K562 (cell line): Measurements from ENCODE around the gene KRTAP10-8. TPM values are rescaled to one million over a fixed set of nuclear protein-coding genes. Genes with fewer than 3 reads are reported as not detected.

Experiments used
- ATAC-seq: fragments of 200-7000 bp; cut with Tn5 transposase; 3 replicates; pipeline ENCODE4 v1.9.1; 2020; ENCODE audit warnings: moderate library complexity
- BruUV-seq: library from RNA; stranded (reverse); fragments of 400-500 nt; replicated peaks from 2 replicates; lab custom pipeline; 2021; lab: Mats Ljungman, UMichigan
- CTCF ChIA-PET: fragments of 300-600 bp; formaldehyde crosslinking; extraction: SDS; loops from one replicate; lab custom pipeline; 2021; ENCODE audit warnings: low intra/inter-chr PET ratio; lab: Yijun Ruan, JAX
- POLR2A ChIA-PET: fragments of 300-600, 350-650 bp; sonication (Branson Sonifier 250); formaldehyde crosslinking; extraction: SDS; loops from one replicate; lab custom pipeline; 2021; ENCODE audit warnings: antibody characterized with exemption, inconsistent platforms; lab: Yijun Ruan, JAX
- DNase-seq, 4 experiments: peaks; one replicate each; pipeline versions ENCODE4 v3.0.0 to v3.0.0-alpha.2; 2011 to 2018; ENCODE audit warnings: low spot score in 3 of 4, mixed read lengths in 3 of 4; ENCODE audit errors: extremely low read depth in 1 of 4
- FAIRE-seq: peaks from 2 replicates; lab custom pipeline; 2011; peaks lifted over from hg19 to GRCh38; lab: Jason Lieb, UNC
- H2AFZ ChIP-seq: 2 replicates; pipeline ENCODE4 v1.6.0; 2011; ENCODE audit warnings: low read depth, low read length, control low read depth, inconsistent platforms
- H3K27ac ChIP-seq: fragments of 200-600 bp; 3 replicates; pipeline ENCODE4 v1.8.0; 2011; ENCODE audit warnings: low read depth, mild to moderate bottlenecking, control low read depth, inconsistent platforms, low read length, moderate library complexity, mixed read lengths; ENCODE audit errors: extremely low read depth
- H3K27me3 ChIP-seq, 2 experiments: fragments of 300-600 bp in 1 of 2; 2 replicates in 1 of 2; 3 replicates in 1 of 2; pipeline versions ENCODE4 v1.6.0 to v1.8.0; 2011; ENCODE audit warnings: inconsistent platforms in 2 of 2, low read length in 2 of 2, mild to moderate bottlenecking in 1 of 2, mixed read lengths in 1 of 2, moderate library complexity in 1 of 2; ENCODE audit not compliant: control insufficient read depth in 2 of 2, insufficient read depth in 2 of 2
- H3K36me3 ChIP-seq: fragments of 300-600 bp; 3 replicates; pipeline ENCODE4 v1.8.0; 2011; ENCODE audit warnings: mild to moderate bottlenecking, low read length, inconsistent platforms; ENCODE audit not compliant: control insufficient read depth, insufficient read depth
- H3K4me1 ChIP-seq, 2 experiments: fragments of 200-600 bp in 1 of 2; replicated peaks in 1 of 2; 2 replicates in 1 of 2; 3 replicates in 1 of 2; pipeline versions ENCODE4 v1.5.1 to v1.8.0; 2011; ENCODE audit warnings: inconsistent platforms in 2 of 2, low read length in 2 of 2, mild to moderate bottlenecking in 1 of 2, mixed read lengths in 1 of 2, moderate library complexity in 1 of 2; ENCODE audit not compliant: control insufficient read depth in 2 of 2, insufficient read depth in 2 of 2
- H3K4me2 ChIP-seq: 2 replicates; pipeline ENCODE4 v1.6.1; 2011; ENCODE audit warnings: low read length, control low read depth, inconsistent platforms, mixed read lengths; ENCODE audit not compliant: insufficient read depth
- H3K4me3 ChIP-seq: fragments of 200-600 bp; sonication (generic), shearing (Covaris generic); 2 replicates; pipeline ENCODE4 v1.5.1; 2016; ENCODE audit warnings: control low read depth, inconsistent platforms
- H3K79me2 ChIP-seq: fragments of 200-600 bp; 3 replicates; pipeline ENCODE4 v1.8.0; 2011; ENCODE audit warnings: low read length, inconsistent platforms; ENCODE audit not compliant: control insufficient read depth, insufficient read depth
- H3K9ac ChIP-seq, 2 experiments: 2 replicates each; pipeline versions ENCODE4 v1.6.0 to v1.6.1; 2011; ENCODE audit warnings: low read depth in 2 of 2, low read length in 2 of 2, control low read depth in 1 of 2, inconsistent platforms in 1 of 2, mild to moderate bottlenecking in 1 of 2, mixed read lengths in 1 of 2; ENCODE audit not compliant: insufficient read depth in 1 of 2
- H3K9me1 ChIP-seq: one replicate; pipeline ENCODE4 v1.6.0; 2011; ENCODE audit warnings: inconsistent platforms, mild to moderate bottlenecking, low read length, moderate library complexity; ENCODE audit not compliant: control insufficient read depth, insufficient read depth
- H3K9me3 ChIP-seq: replicated peaks from 2 replicates; pipeline ENCODE4 v1.5.1; 2011; ENCODE audit warnings: low read depth, low read length, inconsistent platforms; ENCODE audit not compliant: control insufficient read depth, insufficient read depth
- H4K20me1 ChIP-seq: replicated peaks from 2 replicates; pipeline ENCODE4 v1.6.1; 2011; ENCODE audit warnings: low read length, inconsistent platforms, mixed read lengths; ENCODE audit not compliant: control insufficient read depth, insufficient read depth
- BACH1 ChIP-seq: fragments of 200-800 bp; sonication (Bioruptor generic); IDR thresholded peaks from 2 replicates; pipeline ENCODE4 v1.6.1; 2016; ENCODE audit warnings: missing genetic modification characterization, missing compliant biosample characterization
- CBX3 ChIP-seq, 2 experiments: IDR thresholded peaks; 1 replicate in 1 of 2; 2 replicates in 1 of 2; pipeline ENCODE4 v1.6.1; 2012; ENCODE audit warnings: inconsistent platforms in 2 of 2, low read length in 2 of 2, borderline replicate concordance in 1 of 2, control low read depth in 1 of 2
- CTBP1 ChIP-seq: fragments of 450-650 bp; IDR thresholded peaks from 2 replicates; pipeline ENCODE4 v1.6.1; 2016; ENCODE audit warnings: borderline replicate concordance
- DMBX1 ChIP-seq: fragments of 250-450 bp; sonication (Bioruptor Pico); IDR thresholded peaks from 2 replicates; pipeline ENCODE4 v1.8.0; 2022; ENCODE audit warnings: inconsistent platforms, mild to moderate bottlenecking, moderate library complexity, borderline replicate concordance
- L3MBTL2 ChIP-seq: fragments of 450-650 bp; IDR thresholded peaks from 2 replicates; pipeline ENCODE4 v1.6.1; 2016; ENCODE audit warnings: mild to moderate bottlenecking, moderate library complexity
- NR4A1 ChIP-seq, 2 experiments: fragments of 250-450 bp in 1 of 2; fragments of 450-650 bp in 1 of 2; sonication (Bioruptor Pico) in 1 of 2; IDR thresholded peaks; 2 replicates each; pipeline versions ENCODE4 v1.4.0 to v1.6.1; 2016 to 2020; ENCODE audit warnings: mild to moderate bottlenecking in 2 of 2, missing compliant biosample characterization in 1 of 2, missing genetic modification characterization in 1 of 2, moderate library complexity in 1 of 2
- PTRF ChIP-seq: fragments of 450-650 bp; IDR thresholded peaks from 2 replicates; pipeline ENCODE4 v1.6.1; 2016; ENCODE audit warnings: mild to moderate bottlenecking, missing genetic modification characterization, missing compliant biosample characterization
- SMAD3 ChIP-seq: fragments of 450-650 bp; formaldehyde crosslinking; conservative IDR thresholded peaks from 2 replicates; pipeline ENCODE4 v1.4.0; 2020; ENCODE audit warnings: mild to moderate bottlenecking
- WGBS: fragments of 100-300 bp; shearing (Covaris generic); methylation state at CpG from one replicate; pipeline ENCODE4 v1.1.6; 2016; ENCODE audit warnings: low coverage, mixed read lengths; ENCODE audit not compliant: insufficient coverage; ENCODE audit errors: missing lambda C conversion rate; 5-methylcytosine and 5-hydroxymethylcytosine counted together
- in situ Hi-C: fragments of 300-500 bp; cut with MboI; formaldehyde crosslinking; loops from 4 replicates; pipeline ENCODE4 v1.15.0; 2018; ENCODE audit warnings: inconsistent platforms, mixed read lengths
- intact Hi-C: fragments of 100-400 bp; cut with micrococcal nuclease; formaldehyde crosslinking; loops from 2 replicates; pipeline ENCODE4 v1.14.2; 2022
- polyA plus RNA-seq, 8 experiments: library from polyadenylated mRNA; depleted of rRNA in 4 of 8; stranded (reverse) in 5 of 8; unstranded in 3 of 8; fragments of >200 nt; fragmentation: Nextera tagmentation in 2 of 8; fragmentation: Illumina TruSeq in 1 of 8; extraction: Ambion mirVana in 2 of 8; extraction: Trizol in 1 of 8; gene quantifications; 2 replicates each; pipeline versions ENCODE4 v1.2.1 to v1.2.3, GENCODE V29; 2011 to 2014; ENCODE audit warnings: inconsistent platforms in 1 of 8, missing spikeins in 1 of 8
- total RNA-seq, 7 experiments: library from RNA; depleted of rRNA in 6 of 7; stranded (reverse); fragments of >200 nt in 6 of 7; fragmentation: Illumina TruSeq in 2 of 7; extraction: Trizol in 2 of 7; gene quantifications; 2 replicates each; pipeline versions ENCODE4 v1.2.1 to v1.2.3, GENCODE V29; 2011 to 2021; ENCODE audit warnings: low replicate concordance in 1 of 7
- TF ChIP-seq, protein P1 (sequence below): sonication (generic); formaldehyde crosslinking; IDR thresholded peaks from 2 replicates; pipeline ENCODE4 v1.9.0; 2022; ENCODE audit warnings: mild to moderate bottlenecking, missing genetic modification reagents
- TF ChIP-seq, protein P2 (sequence below): fragments of 250-450 bp; sonication (Bioruptor Pico); IDR thresholded peaks from 2 replicates; pipeline ENCODE4 v1.9.0; 2021; ENCODE audit warnings: mild to moderate bottlenecking
- TF ChIP-seq, protein P3 (sequence below), 3 experiments: IDR thresholded peaks in 2 of 3; conservative IDR thresholded peaks in 1 of 3; 2 replicates each; pipeline ENCODE4 v1.5.1; 2011 to 2012; ENCODE audit warnings: low read length in 3 of 3, mild to moderate bottlenecking in 3 of 3, control low read depth in 2 of 3, improper control_type of control experiment in 1 of 3, inconsistent platforms in 1 of 3, low read depth in 1 of 3, mixed read lengths in 1 of 3, moderate library complexity in 1 of 3; ENCODE audit not compliant: insufficient read depth in 2 of 3
- TF ChIP-seq, protein P4 (sequence below), 2 experiments: fragments of 250-450 bp in 1 of 2; fragments of 450-650 bp in 1 of 2; sonication (Bioruptor Pico) in 1 of 2; IDR thresholded peaks; 2 replicates each; pipeline versions ENCODE4 v1.6.1 to v1.8.0; 2016 to 2021; ENCODE audit warnings: mild to moderate bottlenecking in 2 of 2, moderate library complexity in 2 of 2, missing compliant biosample characterization in 1 of 2, missing genetic modification characterization in 1 of 2

The KRTAP10-8 gene
- total and polyA plus RNA-seq, 9 of the 15 experiments (the other 6 are each of a cell fraction or from before 2014, with no cell fraction given), result not detected

DNA sequence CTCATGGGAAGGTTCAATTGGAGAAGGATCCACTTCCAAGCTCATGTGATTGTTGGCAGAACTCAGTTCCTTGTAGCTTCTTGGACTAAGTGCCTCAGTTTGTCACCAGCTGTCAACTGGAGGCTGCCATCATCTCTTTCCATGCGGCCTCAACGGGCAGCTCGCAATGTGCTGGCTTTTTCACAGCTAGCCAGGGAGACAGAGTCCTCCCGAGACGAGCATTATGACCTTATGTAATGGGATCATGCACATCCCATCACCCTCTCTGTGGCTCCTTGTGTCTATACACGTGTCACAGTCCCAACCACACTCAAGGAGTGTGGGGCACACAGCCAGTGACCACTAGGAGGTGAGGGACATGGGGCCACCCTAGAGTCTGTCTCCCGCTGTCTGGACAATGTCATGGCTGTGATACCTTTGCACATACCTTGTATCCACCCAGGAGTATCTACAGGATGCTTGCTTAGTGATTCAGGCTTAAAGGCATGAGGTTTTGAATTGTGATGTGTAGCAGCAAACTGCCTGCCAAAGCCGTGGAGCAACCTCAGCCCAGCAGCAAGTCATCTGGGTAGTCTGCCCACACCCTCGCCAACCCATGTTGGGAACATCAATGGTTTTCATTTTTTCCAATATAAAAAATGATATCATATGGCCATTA is 15.7 kb upstream of the KRTAP10-8 start:
- Histone ChIP-seq H3K79me2 (no peaks in the 10 kb centered on the region), H3K9me3 (no peaks in the 10 kb centered on the region; the same call in 1 of the 2 replicates), H3K27me3 (peaks cover 5 to 30% of the 10 kb centered on the region in 2 experiments; a peak in 4 of 5 replicates), H3K9me1 (no peaks in the 10 kb centered on the region), H3K4me3 (no peak overlapping the region), H4K20me1 (no peaks in the 10 kb centered on the region), H3K4me2 (no peak overlapping the region), H3K4me1 (peaks cover 24 to 29% of the 10 kb centered on the region in 2 experiments), H3K36me3 (no peaks in the 10 kb centered on the region), H2AFZ (peak overlapping the region; percentile 28; the same call in 1 of the 2 replicates), H3K9ac (no peak overlapping the region), H3K27ac (no peak overlapping the region)
- ATAC-seq (peak; percentile 16), FAIRE-seq (no peak), DNase-seq (no peak)
- in situ Hi-C loops (no loop called here), intact Hi-C loops (no loop called here)
- BruUV-seq, result no TSS peak
- WGBS, result 4% methylated on average over 9 of the region's 9 CpGs
- CTCF ChIA-PET, result no interaction called here
- POLR2A ChIA-PET, result interaction anchor here (1.0 kb wide), 1 partner anchor 14 kb away, joined by 3 read pairs; no protein-coding TSS in a partner anchor
- TF ChIP-seq, protein P1, sequence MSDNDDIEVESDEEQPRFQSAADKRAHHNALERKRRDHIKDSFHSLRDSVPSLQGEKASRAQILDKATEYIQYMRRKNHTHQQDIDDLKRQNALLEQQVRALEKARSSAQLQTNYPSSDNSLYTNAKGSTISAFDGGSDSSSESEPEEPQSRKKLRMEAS, result peak; percentile 28; the same call in 1 of the 2 replicates
- TF ChIP-seq L3MBTL2, result peak; percentile 21; the same call in 1 of the 2 replicates
- TF ChIP-seq NR4A1 (CRISPR knock-in tag; IDR thresholded peaks at IDR 0.05), result no peak
- TF ChIP-seq NR4A1 (tag; IDR thresholded peaks at IDR 0.05), result peak; percentile 63
- TF ChIP-seq, protein P2, sequence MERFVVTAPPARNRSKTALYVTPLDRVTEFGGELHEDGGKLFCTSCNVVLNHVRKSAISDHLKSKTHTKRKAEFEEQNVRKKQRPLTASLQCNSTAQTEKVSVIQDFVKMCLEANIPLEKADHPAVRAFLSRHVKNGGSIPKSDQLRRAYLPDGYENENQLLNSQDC, result no peak
- no peak for TF ChIP-seq SMAD3
- TF ChIP-seq DMBX1 (CRISPR knock-in tag), result peak; percentile 15; the same call in 1 of the 2 replicates
- 0 out of 2 replicates have a peak, but pooled peaks have one; percentile 11 for TF ChIP-seq CTBP1
- 0 out of 2 replicates have a peak, but pooled peaks have one; percentile 8 for TF ChIP-seq PTRF
- TF ChIP-seq, protein P3, sequence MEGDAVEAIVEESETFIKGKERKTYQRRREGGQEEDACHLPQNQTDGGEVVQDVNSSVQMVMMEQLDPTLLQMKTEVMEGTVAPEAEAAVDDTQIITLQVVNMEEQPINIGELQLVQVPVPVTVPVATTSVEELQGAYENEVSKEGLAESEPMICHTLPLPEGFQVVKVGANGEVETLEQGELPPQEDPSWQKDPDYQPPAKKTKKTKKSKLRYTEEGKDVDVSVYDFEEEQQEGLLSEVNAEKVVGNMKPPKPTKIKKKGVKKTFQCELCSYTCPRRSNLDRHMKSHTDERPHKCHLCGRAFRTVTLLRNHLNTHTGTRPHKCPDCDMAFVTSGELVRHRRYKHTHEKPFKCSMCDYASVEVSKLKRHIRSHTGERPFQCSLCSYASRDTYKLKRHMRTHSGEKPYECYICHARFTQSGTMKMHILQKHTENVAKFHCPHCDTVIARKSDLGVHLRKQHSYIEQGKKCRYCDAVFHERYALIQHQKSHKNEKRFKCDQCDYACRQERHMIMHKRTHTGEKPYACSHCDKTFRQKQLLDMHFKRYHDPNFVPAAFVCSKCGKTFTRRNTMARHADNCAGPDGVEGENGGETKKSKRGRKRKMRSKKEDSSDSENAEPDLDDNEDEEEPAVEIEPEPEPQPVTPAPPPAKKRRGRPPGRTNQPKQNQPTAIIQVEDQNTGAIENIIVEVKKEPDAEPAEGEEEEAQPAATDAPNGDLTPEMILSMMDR (IDR thresholded peaks at IDR 0.05 in 2 of 3, conservative IDR thresholded peaks at IDR 0.05 in 1 of 3; ENCODE audit: insufficient read depth in 2 of 3, low read depth in 1 of 3, low read length in 3 of 3), result 0 out of 6 replicates have a peak, but pooled peaks of 1 of the 3 experiments have one; percentile 7
- TF ChIP-seq BACH1 (tag), result no peak
- TF ChIP-seq, protein P4, sequence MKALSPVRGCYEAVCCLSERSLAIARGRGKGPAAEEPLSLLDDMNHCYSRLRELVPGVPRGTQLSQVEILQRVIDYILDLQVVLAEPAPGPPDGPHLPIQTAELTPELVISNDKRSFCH (CRISPR knock-in tag; IDR thresholded peaks at IDR 0.05), result no peak
- TF ChIP-seq, protein P4 (tag; IDR thresholded peaks at IDR 0.05), result peak; percentile 42; the same call in 1 of the 2 replicates
- peak in 1 of 2 experiments; percentile 77; a peak in 1 of 3 replicates for TF ChIP-seq CBX3 (IDR thresholded peaks at IDR 0.05; ENCODE audit: borderline replicate concordance in 1 of 2, low read length in 2 of 2)
